ENCODE data around the gene MERTK.
A peak's percentile ranks its signal among the peaks of the same experiment; 100 is the strongest.

- no peak for TF ChIP-seq POLR2A (IDR thresholded peaks at IDR 0.05)
- TF ChIP-seq, protein P1, sequence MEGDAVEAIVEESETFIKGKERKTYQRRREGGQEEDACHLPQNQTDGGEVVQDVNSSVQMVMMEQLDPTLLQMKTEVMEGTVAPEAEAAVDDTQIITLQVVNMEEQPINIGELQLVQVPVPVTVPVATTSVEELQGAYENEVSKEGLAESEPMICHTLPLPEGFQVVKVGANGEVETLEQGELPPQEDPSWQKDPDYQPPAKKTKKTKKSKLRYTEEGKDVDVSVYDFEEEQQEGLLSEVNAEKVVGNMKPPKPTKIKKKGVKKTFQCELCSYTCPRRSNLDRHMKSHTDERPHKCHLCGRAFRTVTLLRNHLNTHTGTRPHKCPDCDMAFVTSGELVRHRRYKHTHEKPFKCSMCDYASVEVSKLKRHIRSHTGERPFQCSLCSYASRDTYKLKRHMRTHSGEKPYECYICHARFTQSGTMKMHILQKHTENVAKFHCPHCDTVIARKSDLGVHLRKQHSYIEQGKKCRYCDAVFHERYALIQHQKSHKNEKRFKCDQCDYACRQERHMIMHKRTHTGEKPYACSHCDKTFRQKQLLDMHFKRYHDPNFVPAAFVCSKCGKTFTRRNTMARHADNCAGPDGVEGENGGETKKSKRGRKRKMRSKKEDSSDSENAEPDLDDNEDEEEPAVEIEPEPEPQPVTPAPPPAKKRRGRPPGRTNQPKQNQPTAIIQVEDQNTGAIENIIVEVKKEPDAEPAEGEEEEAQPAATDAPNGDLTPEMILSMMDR (IDR thresholded peaks at IDR 0.05), result peak in 1 of 12 donors; percentile 30
Observed at GRCh38 chr2:111958901-111959300, 60.5 kb downstream of the MERTK start.
